HG02571 (cell line): ENCODE data around the gene TNXB.

ENCODE experiments used
- ATAC-seq: cut with Tn5 transposase; IDR thresholded peaks from one replicate; pipeline ENCODE4 v1.9.1; 2021; ENCODE audit warnings: mild to moderate bottlenecking, moderate library complexity; ENCODE audit not compliant: unreplicated experiment

TNXB gene, protein sequence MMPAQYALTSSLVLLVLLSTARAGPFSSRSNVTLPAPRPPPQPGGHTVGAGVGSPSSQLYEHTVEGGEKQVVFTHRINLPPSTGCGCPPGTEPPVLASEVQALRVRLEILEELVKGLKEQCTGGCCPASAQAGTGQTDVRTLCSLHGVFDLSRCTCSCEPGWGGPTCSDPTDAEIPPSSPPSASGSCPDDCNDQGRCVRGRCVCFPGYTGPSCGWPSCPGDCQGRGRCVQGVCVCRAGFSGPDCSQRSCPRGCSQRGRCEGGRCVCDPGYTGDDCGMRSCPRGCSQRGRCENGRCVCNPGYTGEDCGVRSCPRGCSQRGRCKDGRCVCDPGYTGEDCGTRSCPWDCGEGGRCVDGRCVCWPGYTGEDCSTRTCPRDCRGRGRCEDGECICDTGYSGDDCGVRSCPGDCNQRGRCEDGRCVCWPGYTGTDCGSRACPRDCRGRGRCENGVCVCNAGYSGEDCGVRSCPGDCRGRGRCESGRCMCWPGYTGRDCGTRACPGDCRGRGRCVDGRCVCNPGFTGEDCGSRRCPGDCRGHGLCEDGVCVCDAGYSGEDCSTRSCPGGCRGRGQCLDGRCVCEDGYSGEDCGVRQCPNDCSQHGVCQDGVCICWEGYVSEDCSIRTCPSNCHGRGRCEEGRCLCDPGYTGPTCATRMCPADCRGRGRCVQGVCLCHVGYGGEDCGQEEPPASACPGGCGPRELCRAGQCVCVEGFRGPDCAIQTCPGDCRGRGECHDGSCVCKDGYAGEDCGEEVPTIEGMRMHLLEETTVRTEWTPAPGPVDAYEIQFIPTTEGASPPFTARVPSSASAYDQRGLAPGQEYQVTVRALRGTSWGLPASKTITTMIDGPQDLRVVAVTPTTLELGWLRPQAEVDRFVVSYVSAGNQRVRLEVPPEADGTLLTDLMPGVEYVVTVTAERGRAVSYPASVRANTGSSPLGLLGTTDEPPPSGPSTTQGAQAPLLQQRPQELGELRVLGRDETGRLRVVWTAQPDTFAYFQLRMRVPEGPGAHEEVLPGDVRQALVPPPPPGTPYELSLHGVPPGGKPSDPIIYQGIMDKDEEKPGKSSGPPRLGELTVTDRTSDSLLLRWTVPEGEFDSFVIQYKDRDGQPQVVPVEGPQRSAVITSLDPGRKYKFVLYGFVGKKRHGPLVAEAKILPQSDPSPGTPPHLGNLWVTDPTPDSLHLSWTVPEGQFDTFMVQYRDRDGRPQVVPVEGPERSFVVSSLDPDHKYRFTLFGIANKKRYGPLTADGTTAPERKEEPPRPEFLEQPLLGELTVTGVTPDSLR (N-terminal part only)

DNA sequence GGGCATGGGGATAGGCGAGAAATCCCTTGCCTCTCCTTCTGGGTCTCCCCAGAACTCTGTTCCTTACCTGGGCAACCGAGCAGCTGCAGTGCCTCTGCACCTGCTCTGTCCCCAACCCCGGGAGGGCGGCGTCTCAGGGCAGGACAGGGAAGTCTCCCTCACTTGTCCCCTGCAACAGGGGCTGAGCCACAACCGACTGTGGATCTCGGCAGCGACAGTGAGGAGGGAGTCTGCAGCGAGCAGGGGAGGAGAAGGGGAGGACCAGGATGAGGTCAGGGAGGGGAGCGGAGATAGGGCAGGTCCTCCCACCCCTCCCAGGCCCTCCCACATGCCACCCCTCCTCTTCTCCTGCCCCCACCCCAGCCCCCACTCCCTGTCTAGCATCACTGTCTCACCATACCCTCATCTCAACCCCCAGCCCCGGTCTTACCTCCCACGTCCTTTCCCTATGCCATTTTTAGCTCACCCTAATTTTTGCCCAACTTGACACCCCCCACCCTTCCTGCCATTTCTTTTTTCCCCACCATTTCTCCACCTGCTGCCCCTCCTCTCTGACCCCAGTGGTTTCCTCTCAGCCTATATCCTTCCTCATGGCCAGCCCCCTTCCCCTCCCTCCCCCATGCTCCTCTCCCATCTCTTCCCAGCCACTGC is at the start of gene TNXB:
Gene TNXB (minus strand): TSS at position 225 of the 651 bp plus-strand sequence. CDS start 11,140 bp downstream, outside the sequence.
- ATAC-seq, result no peak

- no peak for ATAC-seq
Observed at GRCh38 chr6:32158052-32158451, 48.9 kb upstream of the TNXB start.

- no peak for ATAC-seq
Observed at GRCh38 chr6:32156891-32157290, 47.8 kb upstream of the TNXB start.

DNA sequence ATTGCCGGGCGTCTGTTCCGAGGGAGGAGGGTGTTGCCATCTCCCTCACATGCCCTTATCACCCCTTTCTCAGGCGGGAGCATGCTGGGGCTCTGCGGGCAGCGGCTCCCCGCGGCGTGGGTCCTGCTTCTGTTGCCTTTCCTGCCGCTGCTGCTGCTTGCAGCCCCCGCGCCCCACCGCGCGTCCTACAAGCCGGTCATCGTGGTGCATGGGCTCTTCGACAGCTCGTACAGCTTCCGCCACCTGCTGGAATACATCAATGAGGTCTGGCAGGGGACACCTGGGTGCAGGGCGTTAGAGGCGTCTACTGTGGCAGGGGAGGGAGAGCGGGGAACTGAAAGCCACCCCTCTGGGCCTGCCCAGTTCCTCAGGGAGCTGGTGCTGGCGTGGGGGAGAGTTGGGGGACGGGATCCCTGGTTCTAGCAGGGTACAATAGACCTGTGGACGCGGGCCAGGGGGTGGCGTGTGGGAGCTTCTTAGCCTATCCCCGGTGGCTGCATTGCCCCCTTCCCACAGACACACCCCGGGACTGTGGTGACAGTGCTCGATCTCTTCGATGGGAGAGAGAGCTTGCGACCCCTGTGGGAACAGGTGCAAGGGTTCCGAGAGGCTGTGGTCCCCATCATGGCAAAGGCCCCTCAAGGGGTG is 45.5 kb upstream of the TNXB start:
- ATAC-seq, result peak; percentile 50

DNA sequence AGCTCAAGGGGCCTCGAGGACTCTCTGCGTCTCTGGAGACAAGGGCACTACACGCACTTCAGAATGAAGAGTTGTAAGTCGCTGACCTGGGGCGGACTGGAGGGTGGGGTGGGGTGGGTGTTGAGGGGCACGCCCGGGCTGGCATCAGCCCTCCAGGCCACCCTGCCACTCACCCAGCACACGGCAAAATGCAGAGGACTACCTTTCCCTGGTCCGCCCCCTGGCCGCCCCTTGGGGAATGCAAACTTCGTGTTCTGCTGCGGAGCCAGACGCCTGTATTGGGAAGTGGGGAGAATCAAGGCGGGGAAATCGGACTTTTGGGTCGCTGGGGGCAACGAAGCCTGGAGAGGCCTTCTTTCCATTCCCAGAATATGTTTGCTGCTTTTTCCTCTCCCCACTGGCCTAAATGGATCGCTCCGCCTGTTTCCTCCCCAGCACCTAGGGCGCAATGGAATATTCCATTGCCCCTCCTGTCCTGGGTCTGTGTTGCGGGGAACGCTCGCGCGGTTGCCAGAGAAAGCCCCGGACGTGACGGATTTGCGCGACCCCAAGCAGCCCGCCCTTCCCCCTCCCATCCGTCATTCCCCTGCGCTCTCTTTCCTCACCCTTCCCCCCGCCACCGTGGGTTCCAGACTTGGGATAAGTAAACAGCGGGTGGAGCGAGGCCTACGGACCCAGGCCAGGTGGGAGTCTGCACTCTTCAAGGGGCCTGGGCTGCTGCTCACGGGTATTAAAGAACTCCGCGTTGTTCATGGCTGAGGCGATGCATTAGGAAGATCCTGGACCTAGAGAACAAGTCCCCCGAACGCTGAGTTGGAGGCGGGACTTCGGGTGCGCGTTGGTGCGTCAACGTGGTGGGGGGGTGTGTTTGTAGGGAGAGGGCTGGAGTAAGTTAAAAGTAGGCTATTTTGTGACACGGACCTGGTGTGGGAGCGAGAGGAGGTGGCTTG is 44.7 kb upstream of the TNXB start, which contains the start of gene PPT2:
Gene PPT2 (plus strand): TSS at position 578 of the 950 bp plus-strand sequence. CDS start 454 bp downstream, outside the sequence.
- ATAC-seq, result peak; percentile 33

DNA sequence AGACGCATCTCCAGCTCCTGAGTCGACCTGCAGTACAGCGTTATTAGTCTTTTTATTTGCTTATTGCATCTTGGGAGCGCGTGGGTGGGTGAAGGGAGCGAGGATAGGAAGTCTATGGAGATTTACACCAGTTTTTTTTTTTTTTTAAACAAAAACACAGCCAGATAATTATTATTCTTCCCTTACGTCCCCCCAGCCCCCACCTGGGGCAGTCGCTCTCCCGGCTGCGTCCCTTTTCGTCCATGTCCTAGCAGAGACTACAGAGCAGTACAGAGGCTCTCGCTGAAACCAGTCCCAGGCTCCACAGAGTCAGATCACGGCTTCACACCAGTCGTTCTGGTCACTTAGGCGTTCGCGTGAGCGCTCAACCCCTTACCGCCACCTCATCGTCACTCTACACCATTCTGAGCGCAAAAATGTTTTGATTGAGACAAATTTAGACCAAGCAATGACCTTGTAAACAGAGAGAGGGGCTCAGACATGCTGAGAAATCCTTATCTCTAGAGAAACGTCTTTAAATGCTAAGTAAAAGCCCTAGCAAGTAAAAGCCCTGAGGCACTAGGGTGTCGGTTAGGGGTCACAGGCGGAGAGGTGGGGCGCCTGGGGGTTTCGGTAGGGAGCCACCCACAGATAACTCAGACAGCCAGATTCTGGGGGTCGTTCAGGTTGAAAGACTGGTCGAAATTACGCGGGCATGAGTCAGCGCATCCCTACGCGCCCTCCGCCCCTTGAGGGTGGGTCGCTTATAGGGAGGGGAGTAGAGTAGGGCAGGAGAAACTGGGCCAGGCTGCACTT is 43.8 kb upstream of the TNXB start:
- no peak for ATAC-seq

DNA sequence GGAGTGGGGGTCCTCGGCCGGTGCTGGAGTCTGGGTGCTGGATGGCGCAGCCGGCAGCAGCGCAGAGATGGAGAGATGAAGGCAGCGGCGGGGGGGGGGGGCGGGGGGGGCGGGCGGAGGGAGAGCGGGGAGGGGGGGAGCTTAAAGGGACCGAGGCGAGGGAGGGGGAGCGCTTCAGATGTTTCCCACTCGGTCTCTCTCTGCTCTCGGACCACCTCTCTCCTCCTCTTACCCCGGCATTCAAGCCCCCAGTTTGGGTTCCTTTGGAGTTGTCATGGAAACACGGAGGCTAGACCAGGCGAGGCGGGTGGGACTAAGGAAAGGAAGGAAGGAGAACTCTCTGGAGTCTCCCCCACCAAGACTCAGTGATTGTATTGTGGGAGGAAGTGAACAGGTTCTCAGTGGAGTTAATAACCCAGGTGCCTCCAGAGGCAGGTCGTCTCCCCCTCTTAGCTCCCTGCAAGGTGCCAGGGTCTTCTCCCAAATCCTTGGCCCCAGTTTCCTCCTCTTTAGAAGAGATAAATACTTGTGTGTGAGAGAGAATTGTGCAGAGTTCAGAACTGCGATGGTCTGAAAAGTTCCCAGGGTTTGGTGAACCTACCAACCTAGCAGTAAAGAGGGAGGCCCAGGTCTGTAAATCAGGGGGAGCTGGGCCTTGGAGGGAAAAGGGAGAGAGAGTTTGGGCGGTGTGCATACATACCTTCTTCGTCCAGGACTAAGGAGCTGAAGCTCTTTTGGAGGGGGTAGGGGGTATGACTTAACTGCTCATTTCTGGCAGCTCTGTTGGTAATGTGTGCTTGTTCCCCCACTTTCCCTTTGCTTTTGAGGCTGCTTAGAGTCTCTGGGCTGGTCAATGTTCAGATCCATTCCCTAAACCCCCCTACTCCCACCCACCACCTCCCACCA is 43.0 kb upstream of the TNXB start, which contains the start of gene PRRT1:
Gene PRRT1 (minus strand): TSS at position 77 of the 906 bp plus-strand sequence. CDS start 112 bp downstream, outside the sequence.
- no peak for ATAC-seq

GRCh38 chr6:32151181-32151862 is 42.2 kb upstream of the TNXB start:
- no peak for ATAC-seq

DNA sequence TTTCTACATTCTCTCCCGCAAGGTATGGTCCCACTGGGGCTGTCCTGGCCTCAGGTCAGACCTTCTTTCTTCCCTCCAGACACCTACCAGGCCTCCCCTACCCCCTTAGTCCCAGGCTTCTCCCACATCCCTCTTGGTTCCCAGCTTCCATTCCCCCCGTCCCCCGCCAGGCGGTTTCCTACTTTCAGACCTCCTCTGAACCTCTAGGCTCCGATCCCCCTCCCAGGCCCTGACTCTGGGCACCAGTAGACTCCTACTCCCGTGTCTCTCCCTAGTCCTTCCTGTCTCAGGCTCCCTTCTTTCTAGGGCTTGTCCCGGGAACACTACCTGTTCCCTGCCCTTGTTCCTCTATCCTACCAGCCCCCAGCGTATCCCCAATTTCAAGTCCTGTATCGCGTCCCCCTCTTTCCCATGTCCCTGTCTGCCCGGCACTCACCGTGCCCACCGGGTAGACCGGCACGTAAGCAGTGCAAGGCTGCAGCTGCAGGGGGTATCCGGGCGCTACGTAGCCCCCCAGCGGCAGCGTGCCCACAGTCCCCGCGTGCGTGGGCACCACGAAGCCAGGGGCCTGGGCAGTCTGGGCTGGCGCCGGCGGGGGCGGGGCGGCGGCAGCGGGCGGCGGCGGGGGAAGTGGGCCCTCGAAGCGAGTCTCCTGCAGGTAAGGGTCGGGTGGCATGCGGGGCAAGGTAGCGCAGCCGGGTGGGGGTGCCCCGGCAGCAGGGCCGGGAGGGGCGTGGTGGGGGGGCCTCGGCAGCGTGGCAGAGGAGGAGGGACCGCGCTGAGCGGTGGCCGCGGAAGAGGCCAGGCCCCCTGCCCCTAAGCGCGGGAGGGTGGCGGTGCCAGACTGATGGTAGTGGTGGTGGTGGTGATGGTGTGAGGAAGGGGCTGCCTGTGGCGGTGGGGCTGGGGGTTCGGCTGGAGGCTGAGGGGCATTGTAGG is 41.1 kb upstream of the TNXB start:
- no peak for ATAC-seq

GRCh38 chr6:32149092-32149755 is 40.1 kb upstream of the TNXB start:
- ATAC-seq, result no peak

GRCh38 chr6:32148289-32149091 is 39.4 kb upstream of the TNXB start:
- ATAC-seq, result no peak

DNA sequence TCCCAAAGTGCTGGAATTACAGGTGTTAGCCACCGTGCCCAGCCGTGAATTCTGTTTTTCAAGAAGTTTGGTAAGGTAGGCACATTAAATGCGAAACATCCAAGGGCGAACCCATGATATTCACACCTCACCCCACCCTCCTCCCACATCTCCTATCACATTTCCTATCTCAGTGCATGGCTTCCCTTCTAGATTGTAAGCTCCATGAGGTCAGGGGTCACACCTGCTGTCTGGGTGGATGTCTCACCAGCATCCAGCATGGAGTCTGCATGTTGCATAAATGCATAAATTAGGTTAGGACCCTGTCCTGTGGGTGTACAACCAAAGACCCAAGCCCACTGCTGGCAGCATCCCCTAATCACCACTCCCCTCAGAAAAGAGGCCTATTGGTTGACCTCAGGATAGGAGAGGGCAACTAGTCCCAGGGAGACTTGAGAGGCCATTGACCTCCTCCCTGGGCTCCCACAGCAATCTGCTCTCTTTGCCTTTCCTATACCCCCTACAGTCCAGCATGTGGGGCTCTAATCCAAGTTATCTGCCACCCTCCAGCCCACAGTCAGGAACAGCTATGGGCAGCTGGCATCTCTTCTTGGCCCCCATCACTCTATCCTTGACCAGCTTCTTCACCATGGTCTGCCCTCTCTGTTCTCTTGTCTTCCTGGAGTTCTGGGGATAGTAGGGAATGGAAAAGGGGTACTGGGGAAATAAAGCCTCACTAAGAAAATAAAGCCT is 38.4 kb upstream of the TNXB start:
- ATAC-seq, result no peak

- ATAC-seq, result no peak
Observed at GRCh38 chr6:32146687-32147086, 37.5 kb upstream of the TNXB start.
